GM20000 (cell line): ENCODE measurements around the gene FRY.

ENCODE experiments used
- DNase-seq: peaks from one replicate; pipeline ENCODE4 v3.0.0; 2012; ENCODE audit warnings: low spot score
- TF ChIP-seq, protein P1 (sequence below): IDR thresholded peaks from 2 replicates; pipeline ENCODE4 v1.5.1; 2012; ENCODE audit warnings: mild to moderate bottlenecking, control low read depth; ENCODE audit errors: extremely low read depth, missing control alignments

Gene FRY

DNA sequence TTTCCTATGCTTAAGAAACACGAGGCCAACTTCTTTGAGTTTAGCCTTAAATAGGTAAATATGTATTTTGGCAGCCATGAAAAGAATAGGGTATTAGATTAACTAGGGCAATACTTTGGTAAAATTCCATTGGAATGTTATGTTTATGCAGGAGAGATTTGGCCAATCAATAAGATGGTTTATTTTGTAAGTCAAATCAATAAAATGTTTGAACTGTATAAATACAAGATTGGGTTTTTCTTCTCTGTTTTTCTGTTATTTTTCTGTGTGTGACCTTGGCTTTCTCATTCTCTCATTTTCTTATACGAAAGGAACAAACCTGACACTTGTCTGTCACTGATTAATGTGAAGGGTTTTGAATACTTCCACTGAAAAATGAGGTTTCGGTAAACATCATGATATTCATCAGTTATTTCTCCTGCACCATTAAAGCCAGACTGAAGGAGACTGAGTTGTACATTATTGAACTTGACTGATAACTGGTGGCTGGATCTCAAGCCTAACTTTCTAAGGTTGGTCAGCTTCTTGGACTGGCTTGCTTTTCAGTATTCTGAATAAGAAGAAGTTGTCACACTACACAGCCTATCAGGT, 8.6 kb downstream of the FRY start:
- DNase-seq, result no peak
- TF ChIP-seq, protein P1, sequence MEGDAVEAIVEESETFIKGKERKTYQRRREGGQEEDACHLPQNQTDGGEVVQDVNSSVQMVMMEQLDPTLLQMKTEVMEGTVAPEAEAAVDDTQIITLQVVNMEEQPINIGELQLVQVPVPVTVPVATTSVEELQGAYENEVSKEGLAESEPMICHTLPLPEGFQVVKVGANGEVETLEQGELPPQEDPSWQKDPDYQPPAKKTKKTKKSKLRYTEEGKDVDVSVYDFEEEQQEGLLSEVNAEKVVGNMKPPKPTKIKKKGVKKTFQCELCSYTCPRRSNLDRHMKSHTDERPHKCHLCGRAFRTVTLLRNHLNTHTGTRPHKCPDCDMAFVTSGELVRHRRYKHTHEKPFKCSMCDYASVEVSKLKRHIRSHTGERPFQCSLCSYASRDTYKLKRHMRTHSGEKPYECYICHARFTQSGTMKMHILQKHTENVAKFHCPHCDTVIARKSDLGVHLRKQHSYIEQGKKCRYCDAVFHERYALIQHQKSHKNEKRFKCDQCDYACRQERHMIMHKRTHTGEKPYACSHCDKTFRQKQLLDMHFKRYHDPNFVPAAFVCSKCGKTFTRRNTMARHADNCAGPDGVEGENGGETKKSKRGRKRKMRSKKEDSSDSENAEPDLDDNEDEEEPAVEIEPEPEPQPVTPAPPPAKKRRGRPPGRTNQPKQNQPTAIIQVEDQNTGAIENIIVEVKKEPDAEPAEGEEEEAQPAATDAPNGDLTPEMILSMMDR, result no peak

GRCh38 chr13:32040689-32041088, 9.1 kb downstream of the FRY start:
- TF ChIP-seq, protein P1, result no peak
- DNase-seq, result no peak

GRCh38 chr13:32041429-32041828, 9.9 kb downstream of the FRY start:
- DNase-seq, result peak; percentile 43
- TF ChIP-seq, protein P1, result no peak

DNA sequence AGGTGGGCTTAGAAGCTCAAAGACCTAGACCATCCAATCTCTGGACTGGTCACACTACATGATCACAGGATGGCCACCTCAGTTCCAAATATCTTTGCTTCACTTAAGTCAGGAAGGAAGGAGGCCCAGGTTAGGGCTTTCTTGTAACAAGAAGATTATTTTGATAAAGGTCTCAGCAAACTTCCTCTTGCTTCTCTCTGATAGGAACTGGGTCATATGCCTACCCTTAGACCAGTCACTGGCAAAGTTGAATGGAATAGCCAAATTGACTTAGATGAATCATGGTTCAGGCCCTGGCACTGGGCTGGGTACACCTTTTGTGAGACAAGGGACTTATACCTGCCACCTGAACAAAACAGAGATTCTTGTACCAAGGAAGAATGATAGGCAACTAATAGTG, 11.0 kb downstream of the FRY start:
- TF ChIP-seq, protein P1, result no peak
- DNase-seq, result no peak

DNA sequence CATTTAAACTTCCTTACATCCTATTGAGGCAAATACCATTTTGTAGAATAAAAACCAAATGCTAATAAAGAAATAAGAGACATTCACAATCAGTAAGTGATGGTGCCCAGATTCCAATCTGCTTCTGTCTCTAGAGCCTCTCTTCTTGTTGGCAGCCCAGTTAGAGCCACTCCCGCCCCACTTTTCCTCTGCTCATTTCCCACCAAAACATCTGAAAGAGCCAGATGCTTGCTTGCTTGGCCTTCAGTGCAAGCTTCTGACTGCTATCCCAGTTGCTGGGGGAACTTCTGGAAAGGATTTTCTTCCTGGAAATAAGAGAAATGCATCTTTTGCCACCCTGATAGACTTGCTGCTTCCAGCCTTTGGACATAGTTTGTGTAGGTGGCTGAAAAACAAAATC, 12.9 kb downstream of the FRY start:
- DNase-seq, result no peak
- TF ChIP-seq, protein P1, result no peak

DNA sequence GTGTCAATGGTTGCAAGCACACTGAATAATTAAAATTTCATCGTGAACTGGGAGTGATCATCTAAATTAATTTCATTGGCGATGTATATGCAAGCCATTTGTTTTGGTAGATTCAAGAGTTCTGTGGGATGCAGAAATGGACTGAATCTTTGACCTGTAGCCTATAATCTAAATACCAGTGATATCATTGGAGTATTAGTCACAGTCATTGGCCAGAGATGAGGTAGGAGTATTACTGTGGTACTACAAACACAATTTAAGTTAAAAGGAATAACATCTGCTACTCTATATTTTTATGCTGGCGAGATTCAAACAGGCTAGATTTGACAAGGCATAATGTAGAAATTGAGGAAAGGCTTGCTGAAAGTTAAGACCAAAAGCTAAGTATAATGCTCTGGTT, 14.0 kb downstream of the FRY start:
- TF ChIP-seq, protein P1, result no peak
- DNase-seq, result no peak

DNA sequence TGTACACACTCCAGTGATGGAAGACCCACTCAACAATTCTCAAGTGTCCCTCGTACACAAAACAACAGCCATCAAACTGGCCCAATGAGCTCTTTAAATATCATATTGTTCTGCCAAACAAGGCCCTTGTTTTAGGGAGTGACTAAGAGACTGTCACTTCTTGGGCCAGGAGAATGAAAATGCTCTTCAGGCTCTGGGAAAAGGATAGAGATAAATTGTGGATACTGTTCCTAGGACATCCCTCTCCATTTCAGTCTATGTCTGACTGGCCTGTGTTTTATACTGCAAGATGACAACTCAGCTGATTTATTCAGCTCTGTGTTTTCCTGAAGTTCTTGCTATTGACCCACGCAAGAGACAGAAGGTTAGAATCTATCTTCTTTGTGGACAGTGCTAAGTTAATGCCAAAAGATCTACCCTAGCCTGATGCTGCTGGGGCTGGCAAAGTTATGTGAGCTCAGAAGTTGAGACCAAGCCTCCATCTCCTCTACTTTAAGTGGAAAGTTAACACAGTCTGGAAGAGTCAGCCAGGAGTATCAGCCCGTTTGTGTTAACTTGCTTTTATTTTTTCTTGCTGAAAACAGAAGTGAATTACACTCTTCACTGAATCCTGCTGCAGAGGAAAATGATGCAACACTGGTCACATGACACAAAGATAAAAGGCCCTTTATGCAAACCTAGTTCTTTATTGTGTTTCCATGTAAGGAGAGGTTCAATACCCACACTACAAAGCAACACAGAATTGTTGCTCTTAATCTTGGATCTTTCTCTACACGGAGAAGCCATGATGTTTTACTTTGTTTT, 14.6 kb downstream of the FRY start:
- no peak for DNase-seq
- TF ChIP-seq, protein P1, result no peak
